K562 (cell line): ENCODE measurements around the gene TFAP2B. TPM values are rescaled to one million over a fixed set of nuclear protein-coding genes. Genes with fewer than 3 reads are reported as not detected.

Source experiments
- CEBPG ChIP-seq, 3 experiments: fragments of 200-800 bp in 1 of 3; sonication (Bioruptor generic) in 1 of 3; sonication (generic) in 1 of 3; formaldehyde crosslinking in 1 of 3; IDR thresholded peaks in 2 of 3; conservative IDR thresholded peaks in 1 of 3; 2 replicates each; pipeline versions ENCODE4 v1.6.1 to v1.8.0; 2016 to 2022; ENCODE audit warnings: missing compliant biosample characterization in 2 of 3, missing genetic modification characterization in 2 of 3, mild to moderate bottlenecking in 1 of 3, missing genetic modification reagents in 1 of 3
- CREB1 ChIP-seq, 2 experiments: sonication (generic) in 1 of 2; formaldehyde crosslinking in 1 of 2; IDR thresholded peaks; 2 replicates each; pipeline versions ENCODE4 v1.6.1 to v1.8.0; 2012 to 2022; ENCODE audit warnings: inconsistent platforms in 1 of 2, mild to moderate bottlenecking in 1 of 2, missing genetic modification reagents in 1 of 2, moderate library complexity in 1 of 2
- CTCF ChIP-seq, 3 experiments: IDR thresholded peaks in 2 of 3; conservative IDR thresholded peaks in 1 of 3; 2 replicates each; pipeline ENCODE4 v1.5.1; 2011 to 2012; ENCODE audit warnings: low read length in 3 of 3, mild to moderate bottlenecking in 3 of 3, control low read depth in 2 of 3, improper control_type of control experiment in 1 of 3, inconsistent platforms in 1 of 3, low read depth in 1 of 3, mixed read lengths in 1 of 3, moderate library complexity in 1 of 3; ENCODE audit not compliant: insufficient read depth in 2 of 3
- DMBX1 ChIP-seq: fragments of 250-450 bp; sonication (Bioruptor Pico); IDR thresholded peaks from 2 replicates; pipeline ENCODE4 v1.8.0; 2022; ENCODE audit warnings: inconsistent platforms, mild to moderate bottlenecking, moderate library complexity, borderline replicate concordance
- ERF ChIP-seq: fragments of 450-650 bp; formaldehyde crosslinking; IDR thresholded peaks from 2 replicates; pipeline ENCODE4 v1.4.0; 2020; ENCODE audit warnings: mild to moderate bottlenecking, mixed read lengths
- ETV6 ChIP-seq, 3 experiments: fragments of 150-350 bp in 1 of 3; sonication (generic) in 1 of 3; formaldehyde crosslinking in 1 of 3; IDR thresholded peaks; 2 replicates each; pipeline versions ENCODE4 v1.6.1 to v1.8.0; 2014 to 2022; ENCODE audit warnings: borderline replicate concordance in 2 of 3, low read depth in 2 of 3, antibody characterized with exemption in 1 of 3, low read length in 1 of 3, mild to moderate bottlenecking in 1 of 3, missing genetic modification reagents in 1 of 3
- MIER1 ChIP-seq: fragments of 450-650 bp; IDR thresholded peaks from 2 replicates; pipeline ENCODE4 v1.6.1; 2016; ENCODE audit warnings: antibody characterized with exemption, mild to moderate bottlenecking, low read depth
- MLLT1 ChIP-seq, 2 experiments: fragments of 450-650 bp; IDR thresholded peaks; 2 replicates each; pipeline ENCODE4 v1.6.1; 2016
- RBBP5 ChIP-seq: fragments of 200-600 bp; sonication (generic); IDR thresholded peaks from 2 replicates; pipeline ENCODE4 v1.6.1; 2012; ENCODE audit warnings: borderline replicate concordance, mild to moderate bottlenecking, low read length, control low read depth, inconsistent platforms; ENCODE audit not compliant: insufficient read depth, poor library complexity, severe bottlenecking
- SAFB2 ChIP-seq: fragments of 200-400 bp; formaldehyde crosslinking; IDR thresholded peaks from 2 replicates; pipeline ENCODE4 v1.6.1; 2018; ENCODE audit warnings: borderline replicate concordance, low read length, low read depth, moderate library complexity; ENCODE audit not compliant: severe bottlenecking
- SETDB1 ChIP-seq: IDR thresholded peaks from one replicate; pipeline ENCODE4 v1.6.1; 2012; ENCODE audit warnings: low read length, control low read depth, inconsistent platforms
- SRF ChIP-seq, 2 experiments: fragments of 250-450, 450-650 bp in 1 of 2; sonication (Bioruptor Pico) in 1 of 2; sonication (generic) in 1 of 2; formaldehyde crosslinking; IDR thresholded peaks; 2 replicates each; pipeline versions ENCODE4 v1.5.0 to v1.5.1; 2020 to 2022; ENCODE audit warnings: mild to moderate bottlenecking in 1 of 2, missing genetic modification reagents in 1 of 2
- STAT5A ChIP-seq: IDR thresholded peaks from 2 replicates; pipeline ENCODE4 v1.6.1; 2012; ENCODE audit warnings: low read length, inconsistent platforms, borderline replicate concordance
- ZBTB1 ChIP-seq: sonication (generic); formaldehyde crosslinking; IDR thresholded peaks from 2 replicates; pipeline ENCODE4 v1.8.1; 2023; ENCODE audit warnings: missing genetic modification reagents, low read depth, mild to moderate bottlenecking, borderline replicate concordance
- ZNF184 ChIP-seq: sonication (generic); formaldehyde crosslinking; IDR thresholded peaks from 2 replicates; pipeline ENCODE4 v1.5.0; 2020; ENCODE audit warnings: missing genetic modification reagents
- polyA plus RNA-seq, 8 experiments: library from polyadenylated mRNA; depleted of rRNA in 4 of 8; stranded (reverse) in 5 of 8; unstranded in 3 of 8; fragments of >200 nt; fragmentation: Nextera tagmentation in 2 of 8; fragmentation: Illumina TruSeq in 1 of 8; extraction: Ambion mirVana in 2 of 8; extraction: Trizol in 1 of 8; gene quantifications; 2 replicates each; pipeline versions ENCODE4 v1.2.1 to v1.2.3, GENCODE V29; 2011 to 2014; ENCODE audit warnings: inconsistent platforms in 1 of 8, missing spikeins in 1 of 8
- total RNA-seq, 7 experiments: library from RNA; depleted of rRNA in 6 of 7; stranded (reverse); fragments of >200 nt in 6 of 7; fragmentation: Illumina TruSeq in 2 of 7; extraction: Trizol in 2 of 7; gene quantifications; 2 replicates each; pipeline versions ENCODE4 v1.2.1 to v1.2.3, GENCODE V29; 2011 to 2021; ENCODE audit warnings: low replicate concordance in 1 of 7
- TF ChIP-seq, protein P1 (sequence below): IDR thresholded peaks from 2 replicates; pipeline ENCODE4 v1.6.1; 2016; ENCODE audit warnings: missing genetic modification characterization, missing compliant biosample characterization
- TF ChIP-seq, protein P2 (sequence below): fragments of 200-800 bp; sonication (Bioruptor generic); IDR thresholded peaks from 2 replicates; pipeline ENCODE4 v1.6.1; 2017; ENCODE audit warnings: missing genetic modification characterization, missing compliant biosample characterization
- TF ChIP-seq, protein P3 (sequence below), 2 experiments: fragments of 450-650 bp in 1 of 2; sonication (generic) in 1 of 2; formaldehyde crosslinking; conservative IDR thresholded peaks; 2 replicates each; pipeline versions ENCODE4 v1.4.0 to v1.8.1; 2020 to 2022; ENCODE audit warnings: mild to moderate bottlenecking in 1 of 2, missing genetic modification reagents in 1 of 2

The TFAP2B gene
- total and polyA plus RNA-seq, 9 of the 15 experiments (the other 6 are each of a cell fraction or from before 2014, with no cell fraction given) = not detected

DNA sequence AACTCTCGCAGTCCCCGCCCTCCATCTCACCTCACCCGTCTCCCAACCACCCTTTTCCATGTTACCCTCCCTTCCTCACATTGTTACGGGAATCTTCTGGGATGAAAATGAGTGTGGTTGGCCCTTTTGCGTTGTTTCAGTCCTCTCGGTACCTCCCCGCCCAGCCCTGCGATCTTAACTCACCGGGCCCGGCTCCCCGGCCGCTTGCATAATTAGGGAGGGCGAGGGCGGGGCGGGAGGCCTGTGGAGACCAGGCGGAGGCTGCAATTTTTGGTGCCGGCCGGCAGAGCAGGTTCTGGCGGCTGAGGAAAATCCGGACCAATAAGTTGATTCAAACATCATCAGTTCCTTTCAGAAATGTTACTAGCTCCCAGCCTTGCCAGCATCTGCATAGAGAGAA, 25.2 kb downstream of the TFAP2B start (continued):
- TF ChIP-seq, protein P1, sequence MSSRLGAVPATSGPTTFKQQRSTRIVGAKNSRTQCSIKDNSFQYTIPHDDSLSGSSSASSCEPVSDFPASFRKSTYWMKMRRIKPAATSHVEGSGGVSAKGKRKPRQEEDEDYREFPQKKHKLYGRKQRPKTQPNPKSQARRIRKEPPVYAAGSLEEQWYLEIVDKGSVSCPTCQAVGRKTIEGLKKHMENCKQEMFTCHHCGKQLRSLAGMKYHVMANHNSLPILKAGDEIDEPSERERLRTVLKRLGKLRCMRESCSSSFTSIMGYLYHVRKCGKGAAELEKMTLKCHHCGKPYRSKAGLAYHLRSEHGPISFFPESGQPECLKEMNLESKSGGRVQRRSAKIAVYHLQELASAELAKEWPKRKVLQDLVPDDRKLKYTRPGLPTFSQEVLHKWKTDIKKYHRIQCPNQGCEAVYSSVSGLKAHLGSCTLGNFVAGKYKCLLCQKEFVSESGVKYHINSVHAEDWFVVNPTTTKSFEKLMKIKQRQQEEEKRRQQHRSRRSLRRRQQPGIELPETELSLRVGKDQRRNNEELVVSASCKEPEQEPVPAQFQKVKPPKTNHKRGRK (tag) = peak; percentile 49; the same call in 1 of the 2 replicates
- TF ChIP-seq STAT5A (no peak), ETV6 (IDR thresholded peaks at IDR 0.05; ENCODE audit: borderline replicate concordance in 1 of 2, low read depth in 2 of 2, low read length in 1 of 2) (no peak), ETV6 (CRISPR knock-in tag; IDR thresholded peaks at IDR 0.05; ENCODE audit: borderline replicate concordance) (no peak), ZNF184 (CRISPR knock-in tag) (no peak), RBBP5 (no peak), ZBTB1 (no peak), DMBX1 (CRISPR knock-in tag) (no peak), SAFB2 (no peak), CEBPG (CRISPR knock-in tag; IDR thresholded peaks at IDR 0.05) (no peak), CEBPG (tag; conservative IDR thresholded peaks at IDR 0.05 in 1 of 2, IDR thresholded peaks at IDR 0.05 in 1 of 2) (peak in 1 of 2 experiments; percentile 32; a peak in 1 of 4 replicates), SETDB1 (no peak), CTCF (IDR thresholded peaks at IDR 0.05 in 2 of 3, conservative IDR thresholded peaks at IDR 0.05 in 1 of 3; ENCODE audit: insufficient read depth in 2 of 3, low read depth in 1 of 3, low read length in 3 of 3) (0 out of 6 replicates have a peak, but pooled peaks of 2 of the 3 experiments have one; percentile 6 to 15), SRF (CRISPR knock-in tag; IDR thresholded peaks at IDR 0.05) (no peak), MLLT1 (IDR thresholded peaks at IDR 0.05) (no peak), MIER1 (no peak), CREB1 (IDR thresholded peaks at IDR 0.05) (no peak), CREB1 (CRISPR knock-in tag; IDR thresholded peaks at IDR 0.05) (no peak), ERF (CRISPR knock-in tag) (no peak)
- TF ChIP-seq, protein P2, sequence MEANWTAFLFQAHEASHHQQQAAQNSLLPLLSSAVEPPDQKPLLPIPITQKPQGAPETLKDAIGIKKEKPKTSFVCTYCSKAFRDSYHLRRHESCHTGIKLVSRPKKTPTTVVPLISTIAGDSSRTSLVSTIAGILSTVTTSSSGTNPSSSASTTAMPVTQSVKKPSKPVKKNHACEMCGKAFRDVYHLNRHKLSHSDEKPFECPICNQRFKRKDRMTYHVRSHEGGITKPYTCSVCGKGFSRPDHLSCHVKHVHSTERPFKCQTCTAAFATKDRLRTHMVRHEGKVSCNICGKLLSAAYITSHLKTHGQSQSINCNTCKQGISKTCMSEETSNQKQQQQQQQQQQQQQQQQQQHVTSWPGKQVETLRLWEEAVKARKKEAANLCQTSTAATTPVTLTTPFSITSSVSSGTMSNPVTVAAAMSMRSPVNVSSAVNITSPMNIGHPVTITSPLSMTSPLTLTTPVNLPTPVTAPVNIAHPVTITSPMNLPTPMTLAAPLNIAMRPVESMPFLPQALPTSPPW (CRISPR knock-in tag) = peak; percentile 43
- TF ChIP-seq, protein P3, sequence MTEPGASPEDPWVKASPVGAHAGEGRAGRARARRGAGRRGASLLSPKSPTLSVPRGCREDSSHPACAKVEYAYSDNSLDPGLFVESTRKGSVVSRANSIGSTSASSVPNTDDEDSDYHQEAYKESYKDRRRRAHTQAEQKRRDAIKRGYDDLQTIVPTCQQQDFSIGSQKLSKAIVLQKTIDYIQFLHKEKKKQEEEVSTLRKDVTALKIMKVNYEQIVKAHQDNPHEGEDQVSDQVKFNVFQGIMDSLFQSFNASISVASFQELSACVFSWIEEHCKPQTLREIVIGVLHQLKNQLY (CRISPR knock-in tag; conservative IDR thresholded peaks at IDR 0.05) = no peak
